HCT116 (cell line): Measurements from ENCODE around the gene MVK. TPM values are rescaled to one million over a fixed set of nuclear protein-coding genes. Genes with fewer than 3 reads are reported as not detected.

Experiments
- ATAC-seq: fragments of 200-7000 bp; cut with Tn5 transposase; 2 replicates; pipeline ENCODE4 v1.9.1; 2020; ENCODE audit warnings: mild to moderate bottlenecking, moderate library complexity
- BruUV-seq: library from RNA; stranded (reverse); fragments of 400-500 nt; replicated peaks from 2 replicates; lab custom pipeline; 2021; lab: Mats Ljungman, UMichigan
- CTCF ChIA-PET: fragments of 300-600 bp; sonication (Branson Sonifier 250); formaldehyde crosslinking; loops from one replicate; lab custom pipeline; 2021; ENCODE audit warnings: antibody characterized with exemption; lab: Charles Lee
- POLR2A ChIA-PET: fragments of 300-600, 350-600 bp; sonication (Branson Sonifier 250); formaldehyde crosslinking; loops from one replicate; lab custom pipeline; 2021; ENCODE audit warnings: antibody characterized with exemption; lab: Charles Lee
- RAD21 ChIA-PET, 2 experiments: fragments of 300-600 bp; sonication (Branson Sonifier 250); formaldehyde crosslinking; loops; one replicate each; lab custom pipeline; 2023; ENCODE audit warnings: low total read pairs in 2 of 2; ENCODE audit not compliant: uncharacterized antibody in 2 of 2, unreplicated experiment in 2 of 2, low non-redundant PET in 1 of 2; lab: Charles Lee
- DNase-seq: peaks from one replicate; pipeline ENCODE4 v3.0.0-alpha.2; 2010; ENCODE audit warnings: low read depth, low spot score
- H2AFZ ChIP-seq: fragments of 200-600 bp; shearing (Covaris generic), sonication (generic); 2 replicates; pipeline ENCODE4 v1.6.1; 2017; ENCODE audit warnings: low read depth, mixed run types, mixed read lengths, antibody characterized with exemption, low read length; ENCODE audit not compliant: poor library complexity, severe bottlenecking
- H3K27ac ChIP-seq: 2 replicates; pipeline ENCODE4 v1.5.1; 2012; ENCODE audit warnings: low read depth, low read length
- H3K27me3 ChIP-seq: fragments of 200-600 bp; sonication (generic); 2 replicates; pipeline ENCODE4 v1.6.1; 2016; ENCODE audit warnings: mixed run types, low read length, mixed read lengths; ENCODE audit not compliant: insufficient read depth
- H3K36me3 ChIP-seq, 2 experiments: fragments of 200-500 bp in 1 of 2; fragments of 200-600 bp in 1 of 2; sonication (Bioruptor generic) in 1 of 2; sonication (generic) in 1 of 2; 2 replicates each; pipeline versions ENCODE4 v1.5.1 to v1.6.1; 2014 to 2016; ENCODE audit warnings: low read length in 2 of 2, inconsistent platforms in 1 of 2, mixed read lengths in 1 of 2, mixed run types in 1 of 2; ENCODE audit not compliant: insufficient read depth in 2 of 2, control insufficient read depth in 1 of 2
- H3K4me1 ChIP-seq, 2 experiments: fragments of 200-600 bp in 1 of 2; sonication (generic) in 1 of 2; 2 replicates each; pipeline versions ENCODE4 v1.5.1 to v1.6.1; 2012 to 2017; ENCODE audit warnings: low read length in 2 of 2, inconsistent platforms in 1 of 2, mild to moderate bottlenecking in 1 of 2, mixed read lengths in 1 of 2, mixed run types in 1 of 2, moderate library complexity in 1 of 2; ENCODE audit not compliant: insufficient read depth in 2 of 2, control insufficient read depth in 1 of 2
- H3K4me2 ChIP-seq: fragments of 200-600 bp; sonication (generic); 2 replicates; pipeline ENCODE4 v1.6.1; 2017; ENCODE audit warnings: mixed run types, low read length, mixed read lengths
- H3K4me3 ChIP-seq, 2 experiments: fragments of 200-600 bp in 1 of 2; sonication (generic) in 1 of 2; replicated peaks in 1 of 2; 2 replicates each; pipeline ENCODE4 v1.5.1; 2011 to 2016; ENCODE audit warnings: low read length in 2 of 2, control low read depth in 1 of 2, low read depth in 1 of 2, mild to moderate bottlenecking in 1 of 2, mixed read lengths in 1 of 2, mixed run types in 1 of 2
- H3K79me2 ChIP-seq: fragments of 200-600 bp; sonication (generic); 2 replicates; pipeline ENCODE4 v1.6.1; 2017; ENCODE audit warnings: mild to moderate bottlenecking, mixed run types, low read length, moderate library complexity, mixed read lengths; ENCODE audit not compliant: insufficient read depth
- H3K9ac ChIP-seq: fragments of 200-600 bp; sonication (generic); 2 replicates; pipeline ENCODE4 v1.6.1; 2016; ENCODE audit warnings: low read length, mixed read lengths
- H3K9me2 ChIP-seq: fragments of 200-600 bp; sonication (generic), shearing (Covaris generic); 2 replicates; pipeline ENCODE4 v1.6.1; 2017; ENCODE audit warnings: mixed run types, mild to moderate bottlenecking, moderate library complexity; ENCODE audit not compliant: insufficient read depth
- H3K9me3 ChIP-seq, 2 experiments: fragments of 200-500 bp in 1 of 2; fragments of 200-600 bp in 1 of 2; sonication (Bioruptor generic) in 1 of 2; sonication (generic) in 1 of 2; 2 replicates each; pipeline ENCODE4 v1.6.1; 2014 to 2017; ENCODE audit warnings: low read length in 2 of 2, mixed read lengths in 2 of 2, inconsistent platforms in 1 of 2, low read depth in 1 of 2, mild to moderate bottlenecking in 1 of 2, mixed run types in 1 of 2, moderate library complexity in 1 of 2; ENCODE audit not compliant: control insufficient read depth in 1 of 2, insufficient read depth in 1 of 2
- H4K20me1 ChIP-seq: fragments of 200-600 bp; sonication (generic), shearing (Covaris generic); 2 replicates; pipeline ENCODE4 v1.6.1; 2017; ENCODE audit warnings: mixed run types, mild to moderate bottlenecking, moderate library complexity; ENCODE audit not compliant: insufficient read depth
- CBX3 ChIP-seq: IDR thresholded peaks from 2 replicates; pipeline ENCODE4 v1.6.1; 2012; ENCODE audit warnings: low read depth
- CEBPB ChIP-seq: IDR thresholded peaks from 2 replicates; pipeline ENCODE4 v1.6.1; 2012; ENCODE audit warnings: low read depth
- EGR1 ChIP-seq: IDR thresholded peaks from 2 replicates; pipeline ENCODE4 v1.6.1; 2012; ENCODE audit warnings: low read depth
- EZH2 ChIP-seq: fragments of 200-600 bp; sonication (generic); IDR thresholded peaks from 2 replicates; pipeline ENCODE4 v1.6.1; 2017; ENCODE audit warnings: antibody characterized with exemption, mixed run types
- EZH2phosphoT487 ChIP-seq: fragments of 200-600 bp; IDR thresholded peaks from 2 replicates; pipeline ENCODE4 v1.6.1; 2018; ENCODE audit warnings: antibody characterized with exemption, borderline replicate concordance
- FOSL1 ChIP-seq: IDR thresholded peaks from 2 replicates; pipeline ENCODE4 v1.6.1; 2012; ENCODE audit warnings: low read depth
- POLR2A ChIP-seq: IDR thresholded peaks from 2 replicates; pipeline ENCODE4 v1.7.0; 2011; ENCODE audit warnings: borderline replicate concordance; ENCODE audit not compliant: insufficient read depth, insufficient read length; ENCODE audit errors: extremely low read depth
- POLR2AphosphoS5 ChIP-seq: IDR thresholded peaks from 2 replicates; pipeline ENCODE4 v1.6.1; 2011; ENCODE audit warnings: mild to moderate bottlenecking, low read depth, low read length, moderate library complexity
- SIN3A ChIP-seq: IDR thresholded peaks from 2 replicates; pipeline ENCODE4 v1.6.1; 2012; ENCODE audit warnings: low read depth
- SP1 ChIP-seq: IDR thresholded peaks from 2 replicates; pipeline ENCODE4 v1.6.1; 2012; ENCODE audit warnings: low read depth
- TCF7L2 ChIP-seq: IDR thresholded peaks from 2 replicates; pipeline ENCODE4 v1.7.0; 2011; ENCODE audit warnings: borderline replicate concordance, inconsistent platforms; ENCODE audit not compliant: insufficient read depth, insufficient read length; ENCODE audit errors: extremely low read depth
- YY1 ChIP-seq: IDR thresholded peaks from 2 replicates; pipeline ENCODE4 v1.6.1; 2011; ENCODE audit warnings: low read length, low read depth, moderate library complexity, mild to moderate bottlenecking; ENCODE audit not compliant: insufficient replicate concordance; ENCODE audit errors: extremely low read depth
- ZFX ChIP-seq: fragments of 450-650 bp; IDR thresholded peaks from 2 replicates; pipeline ENCODE4 v1.6.1; 2017
- ZNF274 ChIP-seq: fragments of 200-500 bp; sonication (Bioruptor generic); IDR thresholded peaks from 2 replicates; pipeline ENCODE4 v1.6.1; 2014; ENCODE audit warnings: mild to moderate bottlenecking, low read depth, low read length, inconsistent platforms
- intact Hi-C: fragments of 100-400 bp; cut with micrococcal nuclease; formaldehyde crosslinking; loops from 2 replicates; pipeline ENCODE4 v1.10.0; 2022
- total RNA-seq: library from RNA; stranded (reverse); gene quantifications from one replicate; pipeline ENCODE4 v1.2.1, GENCODE V29; 2021; ENCODE audit not compliant: unreplicated experiment
- TF ChIP-seq, protein P1 (sequence below): IDR thresholded peaks from 2 replicates; pipeline ENCODE4 v1.6.1; 2012; ENCODE audit warnings: low read depth
- TF ChIP-seq, protein P2 (sequence below): IDR thresholded peaks from 2 replicates; pipeline ENCODE4 v1.6.1; 2012
- TF ChIP-seq, protein P3 (sequence below), 3 experiments: fragments of 200-600 bp in 1 of 3; sonication (generic) in 1 of 3; IDR thresholded peaks in 2 of 3; conservative IDR thresholded peaks in 1 of 3; 2 replicates each; pipeline ENCODE4 v1.5.1; 2012 to 2017; ENCODE audit warnings: low read depth in 2 of 3, low read length in 2 of 3, antibody characterized with exemption in 1 of 3, borderline replicate concordance in 1 of 3, control low read depth in 1 of 3, mild to moderate bottlenecking in 1 of 3, mixed read lengths in 1 of 3, mixed run types in 1 of 3, moderate library complexity in 1 of 3; ENCODE audit not compliant: insufficient read depth in 1 of 3

Gene MVK
- total RNA-seq, 1 experiment from 2014 or later: 17.3 TPM

DNA sequence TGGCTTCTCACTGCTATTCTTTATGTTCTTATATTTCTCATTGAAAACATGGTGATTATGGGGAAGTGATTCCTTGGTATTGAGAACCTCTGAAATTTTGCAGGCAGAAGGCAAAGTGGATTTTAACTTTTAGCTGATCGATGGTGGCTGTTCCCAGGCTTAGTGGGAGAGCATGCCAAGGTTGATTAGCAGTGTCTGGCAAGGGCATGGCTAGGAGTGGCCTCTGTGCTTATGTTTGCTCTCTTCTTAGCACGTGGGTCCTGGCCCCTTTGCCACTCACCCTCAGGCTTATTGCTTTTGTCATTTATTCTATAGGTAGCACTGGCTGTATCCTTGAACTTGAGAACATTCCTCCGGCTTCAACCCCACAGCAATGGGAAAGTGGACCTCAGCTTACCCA lies 2.1 kb downstream of the MVK start:
- CTCF ChIA-PET: interaction anchor here (0.7 kb wide), 1 partner anchor 22 kb away, joined by 3 read pairs; no protein-coding TSS in a partner anchor
- Histone ChIP-seq H3K27me3 (no peaks in the 10 kb centered on the region), H3K9ac (no peak overlapping the region), H4K20me1 (no peaks in the 10 kb centered on the region), H3K4me2 (no peak overlapping the region), H3K9me3 (no peaks in the 10 kb centered on the region), H3K36me3 (peaks cover 9% of the 10 kb centered on the region in 2 experiments; a peak in 1 of 4 replicates), H3K4me3 (no peak overlapping the region), H3K9me2 (no peaks in the 10 kb centered on the region), H2AFZ (no peak overlapping the region), H3K79me2 (no peaks in the 10 kb centered on the region), H3K27ac (no peak overlapping the region), H3K4me1 (peaks cover 4 to 17% of the 10 kb centered on the region in 2 experiments; a peak in 3 of 4 replicates)
- DNase-seq (no peak), ATAC-seq (no peak)
- RAD21 ChIA-PET: no interaction called here
- no peak for TF ChIP-seq POLR2A
- TF ChIP-seq ZFX: peak; percentile 16; the same call in 1 of the 2 replicates
- POLR2A ChIA-PET: no interaction called here
- intact Hi-C loops: no loop called here
- no TSS peak for BruUV-seq

DNA sequence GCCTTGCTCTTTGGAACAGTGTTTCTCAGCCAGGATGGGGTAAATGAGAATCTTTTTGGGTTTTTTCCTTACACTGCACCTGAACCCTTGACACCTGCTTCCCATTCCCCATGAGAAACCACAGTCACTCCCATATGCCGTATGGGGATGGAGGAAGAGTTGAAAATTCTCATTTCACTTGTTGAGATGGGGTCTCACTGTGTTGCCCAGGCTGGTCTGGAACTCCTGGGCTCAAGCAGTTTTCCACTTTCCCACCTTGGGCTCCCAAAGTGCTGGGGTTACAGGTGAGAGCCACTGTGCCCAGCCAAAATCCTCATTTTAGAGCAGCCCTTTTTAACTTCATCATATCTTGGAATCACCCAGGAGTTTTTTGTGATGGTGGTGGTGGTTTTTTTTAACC lies 3.7 kb downstream of the MVK start:
- ChIA-PET RAD21 (no interaction called here), CTCF (no interaction called here), POLR2A (no interaction called here)
- no TSS peak for BruUV-seq
- H4K20me1 ChIP-seq: no peaks in the 10 kb centered on the region
- no peaks in the 10 kb centered on the region for H3K9me3 ChIP-seq
- peaks cover 15 to 27% of the 10 kb centered on the region in 2 experiments for H3K4me1 ChIP-seq
- H3K9ac ChIP-seq: no peak overlapping the region
- H3K27me3 ChIP-seq: no peaks in the 10 kb centered on the region
- ATAC-seq (no peak), DNase-seq (no peak)
- H3K27ac ChIP-seq: no peak overlapping the region
- intact Hi-C loops: no loop called here
- H3K9me2 ChIP-seq: no peaks in the 10 kb centered on the region
- H3K36me3 ChIP-seq: peaks cover 9% of the 10 kb centered on the region in 2 experiments; a peak in 1 of 4 replicates
- no peak overlapping the region for H3K4me2 ChIP-seq
- H2AFZ ChIP-seq: no peak overlapping the region
- no peak overlapping the region for H3K4me3 ChIP-seq
- no peaks in the 10 kb centered on the region for H3K79me2 ChIP-seq
- TF ChIP-seq TCF7L2 (no peak), CBX3 (no peak), EZH2 (no peak), ZFX (no peak), SP1 (no peak), FOSL1 (no peak), EGR1 (no peak), YY1 (no peak), CEBPB (no peak), SIN3A (no peak), POLR2AphosphoS5 (no peak), ZNF274 (no peak), EZH2phosphoT487 (no peak)
- TF ChIP-seq, protein P1, sequence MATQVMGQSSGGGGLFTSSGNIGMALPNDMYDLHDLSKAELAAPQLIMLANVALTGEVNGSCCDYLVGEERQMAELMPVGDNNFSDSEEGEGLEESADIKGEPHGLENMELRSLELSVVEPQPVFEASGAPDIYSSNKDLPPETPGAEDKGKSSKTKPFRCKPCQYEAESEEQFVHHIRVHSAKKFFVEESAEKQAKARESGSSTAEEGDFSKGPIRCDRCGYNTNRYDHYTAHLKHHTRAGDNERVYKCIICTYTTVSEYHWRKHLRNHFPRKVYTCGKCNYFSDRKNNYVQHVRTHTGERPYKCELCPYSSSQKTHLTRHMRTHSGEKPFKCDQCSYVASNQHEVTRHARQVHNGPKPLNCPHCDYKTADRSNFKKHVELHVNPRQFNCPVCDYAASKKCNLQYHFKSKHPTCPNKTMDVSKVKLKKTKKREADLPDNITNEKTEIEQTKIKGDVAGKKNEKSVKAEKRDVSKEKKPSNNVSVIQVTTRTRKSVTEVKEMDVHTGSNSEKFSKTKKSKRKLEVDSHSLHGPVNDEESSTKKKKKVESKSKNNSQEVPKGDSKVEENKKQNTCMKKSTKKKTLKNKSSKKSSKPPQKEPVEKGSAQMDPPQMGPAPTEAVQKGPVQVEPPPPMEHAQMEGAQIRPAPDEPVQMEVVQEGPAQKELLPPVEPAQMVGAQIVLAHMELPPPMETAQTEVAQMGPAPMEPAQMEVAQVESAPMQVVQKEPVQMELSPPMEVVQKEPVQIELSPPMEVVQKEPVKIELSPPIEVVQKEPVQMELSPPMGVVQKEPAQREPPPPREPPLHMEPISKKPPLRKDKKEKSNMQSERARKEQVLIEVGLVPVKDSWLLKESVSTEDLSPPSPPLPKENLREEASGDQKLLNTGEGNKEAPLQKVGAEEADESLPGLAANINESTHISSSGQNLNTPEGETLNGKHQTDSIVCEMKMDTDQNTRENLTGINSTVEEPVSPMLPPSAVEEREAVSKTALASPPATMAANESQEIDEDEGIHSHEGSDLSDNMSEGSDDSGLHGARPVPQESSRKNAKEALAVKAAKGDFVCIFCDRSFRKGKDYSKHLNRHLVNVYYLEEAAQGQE: no peak
- TF ChIP-seq, protein P2, sequence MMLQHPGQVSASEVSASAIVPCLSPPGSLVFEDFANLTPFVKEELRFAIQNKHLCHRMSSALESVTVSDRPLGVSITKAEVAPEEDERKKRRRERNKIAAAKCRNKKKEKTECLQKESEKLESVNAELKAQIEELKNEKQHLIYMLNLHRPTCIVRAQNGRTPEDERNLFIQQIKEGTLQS: no peak
- TF ChIP-seq, protein P3, sequence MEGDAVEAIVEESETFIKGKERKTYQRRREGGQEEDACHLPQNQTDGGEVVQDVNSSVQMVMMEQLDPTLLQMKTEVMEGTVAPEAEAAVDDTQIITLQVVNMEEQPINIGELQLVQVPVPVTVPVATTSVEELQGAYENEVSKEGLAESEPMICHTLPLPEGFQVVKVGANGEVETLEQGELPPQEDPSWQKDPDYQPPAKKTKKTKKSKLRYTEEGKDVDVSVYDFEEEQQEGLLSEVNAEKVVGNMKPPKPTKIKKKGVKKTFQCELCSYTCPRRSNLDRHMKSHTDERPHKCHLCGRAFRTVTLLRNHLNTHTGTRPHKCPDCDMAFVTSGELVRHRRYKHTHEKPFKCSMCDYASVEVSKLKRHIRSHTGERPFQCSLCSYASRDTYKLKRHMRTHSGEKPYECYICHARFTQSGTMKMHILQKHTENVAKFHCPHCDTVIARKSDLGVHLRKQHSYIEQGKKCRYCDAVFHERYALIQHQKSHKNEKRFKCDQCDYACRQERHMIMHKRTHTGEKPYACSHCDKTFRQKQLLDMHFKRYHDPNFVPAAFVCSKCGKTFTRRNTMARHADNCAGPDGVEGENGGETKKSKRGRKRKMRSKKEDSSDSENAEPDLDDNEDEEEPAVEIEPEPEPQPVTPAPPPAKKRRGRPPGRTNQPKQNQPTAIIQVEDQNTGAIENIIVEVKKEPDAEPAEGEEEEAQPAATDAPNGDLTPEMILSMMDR (IDR thresholded peaks at IDR 0.05 in 2 of 3, conservative IDR thresholded peaks at IDR 0.05 in 1 of 3; ENCODE audit: borderline replicate concordance in 1 of 3, insufficient read depth in 1 of 3, low read depth in 2 of 3, low read length in 2 of 3): no peak
